ENCODE measurements around the gene XPNPEP3.
A peak's percentile ranks its signal among the peaks of the same experiment; 100 is the strongest.
"Not testable (repeated sequence)": the region's sequence is repeated elsewhere in the genome, so short reads cannot be mapped to it uniquely, and the experiment has no call there.

Gene XPNPEP3

DNA sequence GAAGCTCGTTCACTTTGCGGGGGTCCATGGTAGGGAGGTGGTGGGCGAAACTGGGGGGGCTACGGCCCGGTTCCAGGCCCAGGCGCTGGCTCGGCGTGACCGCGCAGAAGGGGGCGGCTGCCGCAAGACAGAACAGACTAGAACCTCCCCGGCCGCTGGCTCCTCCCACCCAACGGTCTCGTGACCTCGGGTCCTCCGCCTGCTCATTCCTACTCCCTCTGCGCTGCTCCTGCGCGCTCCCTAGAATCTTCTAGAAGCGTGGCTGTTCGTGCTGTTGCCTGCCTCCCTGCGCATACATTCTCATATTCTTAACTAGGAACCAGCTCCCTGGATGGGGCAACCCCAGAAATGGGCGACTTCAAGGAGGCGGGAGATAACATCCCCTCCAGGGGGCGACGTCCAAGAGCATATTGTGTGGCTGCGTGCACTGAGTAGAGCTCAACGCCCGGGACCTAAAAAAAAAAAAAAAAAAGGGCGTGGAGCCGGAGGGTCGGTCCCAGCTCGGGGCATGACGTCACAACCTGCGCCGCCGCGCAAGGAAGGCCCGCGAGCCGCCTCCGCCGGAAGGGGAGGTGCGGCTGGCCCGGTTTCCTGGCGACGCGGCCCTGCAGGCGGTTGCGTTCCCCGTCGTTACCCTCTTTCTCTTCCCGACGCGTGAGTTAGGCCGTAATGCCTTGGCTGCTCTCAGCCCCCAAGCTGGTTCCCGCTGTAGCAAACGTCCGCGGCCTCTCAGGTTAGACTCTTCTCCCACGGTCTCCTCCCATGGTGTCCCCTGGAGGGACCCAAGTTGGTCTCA, at the start of gene XPNPEP3, which contains the start of gene ST13:
Gene XPNPEP3, plus strand, starts transcription at position 636 of the 796 bp plus-strand sequence. Its CDS starts 34 bp downstream, at position 670.
Gene ST13, minus strand, starts transcription at position 127 of the 796 bp plus-strand sequence. Its CDS starts 99 bp downstream, at position 28.
- DNase-seq = peak; percentile 91

DNA sequence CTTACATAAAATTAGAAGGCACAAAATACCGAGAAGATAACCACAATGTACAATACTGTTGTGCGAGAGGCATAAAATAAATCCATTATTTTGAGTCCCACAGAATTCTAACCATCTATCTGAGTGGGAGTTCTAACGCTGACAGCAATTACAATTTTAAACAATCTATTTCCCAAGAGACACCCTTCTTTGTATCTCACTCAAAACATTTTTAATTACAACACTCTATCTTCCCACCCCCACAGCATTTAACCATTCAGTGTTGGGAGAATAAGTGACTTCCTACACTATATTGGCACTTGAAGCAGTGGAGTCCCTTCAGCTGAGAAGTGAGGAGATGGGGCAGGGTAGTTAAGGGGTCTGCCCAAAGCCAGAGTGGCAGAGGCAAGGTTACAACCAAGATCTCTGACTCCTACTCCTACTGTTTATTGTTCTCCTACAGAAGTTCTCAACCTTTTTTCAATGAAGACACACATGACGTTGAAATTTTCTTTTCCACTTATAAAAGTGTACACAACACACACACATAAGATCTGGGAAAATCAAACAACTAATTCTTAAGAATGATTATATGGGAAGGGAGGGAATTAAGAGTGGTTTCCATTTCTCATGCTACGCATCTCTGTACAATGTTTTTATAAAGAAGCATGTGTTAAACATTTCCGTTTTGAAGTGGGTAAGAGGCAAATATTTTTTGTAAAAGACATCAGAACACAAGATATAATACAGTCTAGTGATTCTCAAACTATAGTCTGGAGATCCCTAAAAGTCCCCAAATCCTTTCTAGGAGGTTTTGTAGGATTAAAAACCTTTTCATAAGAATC, 48.7 kb upstream of the XPNPEP3 start:
- DNase-seq = no peak

DNA sequence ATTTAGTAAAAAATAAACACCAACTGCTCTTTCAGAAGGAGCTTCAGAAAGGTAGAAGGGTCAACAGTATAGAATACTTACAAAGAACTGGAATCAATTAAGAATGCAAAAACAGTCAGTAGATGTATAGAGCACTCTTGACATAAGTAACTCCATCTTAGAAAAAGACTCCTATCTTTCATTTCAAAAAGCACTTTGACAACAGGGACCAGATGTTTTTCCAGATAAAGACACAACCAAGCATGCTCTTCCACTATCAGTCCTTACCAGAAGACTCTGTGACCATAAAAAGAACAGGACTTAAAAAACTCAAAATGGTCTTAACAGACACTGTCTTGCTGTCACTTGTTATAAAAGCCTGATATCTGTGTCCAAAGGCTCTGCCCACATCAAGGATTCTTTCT, 43.0 kb upstream of the XPNPEP3 start:
- no peak for DNase-seq

DNA sequence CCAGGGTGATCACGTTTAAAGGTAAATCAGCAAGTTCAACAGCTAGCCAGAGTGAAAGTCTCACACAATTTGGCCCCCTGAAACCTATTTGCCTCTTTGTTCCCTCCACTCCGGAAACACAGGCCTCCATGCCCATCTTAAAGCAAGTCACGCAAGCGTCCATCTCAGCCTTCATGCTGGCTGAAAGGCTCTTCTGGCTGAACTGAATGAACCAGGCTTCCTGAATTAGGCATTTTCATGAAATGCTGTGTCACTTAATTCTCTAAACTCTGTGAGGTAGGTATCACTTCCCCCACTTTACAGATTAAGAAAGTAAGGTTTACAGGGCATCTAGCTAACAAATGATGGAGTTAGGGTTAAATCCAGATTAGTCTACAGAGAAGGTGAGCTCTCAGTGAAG, 39.2 kb upstream of the XPNPEP3 start:
- no peak for DNase-seq

DNA sequence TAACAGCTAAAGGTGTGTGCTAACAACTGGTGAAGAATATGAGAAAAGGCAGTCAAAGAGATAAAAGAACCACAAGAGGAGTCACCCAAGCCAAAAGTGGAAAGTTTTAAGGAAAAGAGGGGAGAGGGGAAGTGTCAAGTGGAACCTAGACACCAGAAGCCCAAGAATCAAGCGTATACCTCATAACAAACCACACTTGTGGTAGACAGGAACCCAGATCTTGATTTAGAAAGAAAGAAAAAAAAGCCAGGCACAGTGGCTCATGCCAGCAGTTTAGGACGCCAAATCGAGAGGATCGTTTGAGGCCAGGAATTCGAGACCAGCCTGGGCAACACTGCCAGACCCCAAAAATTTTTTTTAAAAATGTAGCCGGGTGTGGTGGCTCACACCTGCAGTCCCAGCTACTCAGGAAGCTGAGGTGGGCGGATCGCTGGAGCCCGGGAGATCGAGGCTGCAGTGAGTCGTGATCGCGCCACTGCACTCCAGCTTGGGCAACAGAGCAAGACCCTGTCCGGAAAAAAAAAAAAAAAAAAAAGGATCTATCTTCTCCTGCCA, 38.7 kb upstream of the XPNPEP3 start:
- DNase-seq = no peak

DNA sequence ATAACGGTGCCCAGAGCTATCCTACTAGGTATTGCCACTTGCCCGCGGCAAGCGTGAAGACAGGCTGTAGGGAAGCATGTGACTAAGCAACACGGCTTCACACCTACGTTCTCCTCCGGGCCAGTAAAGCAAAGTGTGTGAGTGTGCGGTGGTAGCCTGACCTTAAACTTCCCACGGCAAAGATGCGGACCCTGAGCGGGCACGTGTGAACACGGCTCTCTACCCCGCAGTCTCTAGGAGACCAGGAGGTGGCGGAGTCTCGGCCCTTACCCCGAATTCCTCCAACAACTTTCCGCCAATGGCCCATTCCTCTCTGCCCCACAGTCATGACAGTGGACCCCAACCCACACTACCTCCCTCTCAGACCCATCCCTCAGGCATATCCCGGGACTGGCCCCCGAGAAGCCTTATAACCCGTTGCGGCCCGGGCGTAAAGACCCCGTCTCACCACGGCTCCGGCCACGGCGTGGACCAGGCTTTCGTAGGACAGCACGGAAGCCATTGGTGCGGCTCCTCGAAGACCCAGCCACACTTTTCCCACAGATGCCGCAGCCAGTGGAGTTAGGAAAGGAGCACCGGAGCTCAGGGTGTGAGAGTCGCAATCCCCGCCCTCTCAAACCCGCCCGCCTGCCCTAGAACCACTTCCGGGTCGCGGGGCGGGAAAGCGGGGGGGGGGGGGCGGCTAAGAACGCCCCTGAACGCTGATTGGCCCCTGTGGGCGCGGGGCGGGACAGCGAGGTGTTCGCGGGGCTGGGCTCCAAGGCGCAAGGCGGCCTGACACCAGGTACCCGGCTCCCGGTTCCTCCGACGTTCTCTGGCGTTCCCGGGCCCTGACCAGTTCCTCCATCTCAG, 38.0 kb upstream of the XPNPEP3 start, which contains the start of gene SLC25A17:
Gene SLC25A17, minus strand, starts transcription at position 600 of the 852 bp plus-strand sequence. Its CDS starts 98 bp downstream, at position 502.
- peak; percentile 84 for DNase-seq

DNA sequence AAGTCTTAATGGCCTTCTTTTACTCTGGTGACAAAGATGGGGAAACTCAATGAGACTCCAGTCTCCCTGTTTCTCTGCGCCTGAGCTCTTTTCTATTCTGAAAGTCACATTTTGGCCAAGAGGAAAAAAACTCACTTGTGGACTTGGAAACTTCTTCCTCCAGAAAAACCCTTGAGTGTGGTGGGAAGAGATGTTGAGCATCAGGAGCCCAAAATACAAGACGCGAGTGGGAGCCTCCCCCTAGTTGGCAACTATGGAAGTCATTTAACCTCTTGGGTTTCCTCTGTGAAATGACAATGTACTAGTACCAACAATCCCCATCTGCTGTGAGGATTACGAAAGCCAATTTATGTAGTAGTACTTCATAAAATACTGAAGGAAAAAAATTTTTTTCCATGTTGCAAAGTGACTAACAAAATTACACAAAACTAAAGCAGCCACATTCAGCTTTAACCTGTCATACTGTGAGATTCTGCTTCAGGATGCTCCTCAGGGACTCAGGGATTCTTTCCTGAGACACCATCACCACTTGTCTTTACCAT, 37.3 kb upstream of the XPNPEP3 start:
- no peak for DNase-seq

DNA sequence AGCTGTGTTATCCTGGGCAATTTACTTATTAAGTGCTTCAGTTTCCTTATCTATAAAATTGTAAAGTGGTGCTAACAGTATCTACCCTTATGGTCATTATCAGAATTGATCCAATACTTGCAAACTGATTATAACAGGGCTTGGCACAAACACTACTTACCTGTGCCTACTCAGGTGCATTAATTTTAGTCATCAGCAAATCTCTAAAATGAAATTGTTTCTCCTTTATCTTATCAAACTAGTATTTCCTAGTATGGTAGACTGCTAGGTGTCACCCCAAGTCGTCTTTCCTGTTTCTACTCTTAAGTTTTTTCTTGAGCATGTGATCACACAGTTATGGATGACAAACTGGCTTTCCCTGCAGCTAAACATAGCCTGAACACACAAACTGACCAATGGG, 33.5 kb upstream of the XPNPEP3 start:
- no peak for DNase-seq

DNA sequence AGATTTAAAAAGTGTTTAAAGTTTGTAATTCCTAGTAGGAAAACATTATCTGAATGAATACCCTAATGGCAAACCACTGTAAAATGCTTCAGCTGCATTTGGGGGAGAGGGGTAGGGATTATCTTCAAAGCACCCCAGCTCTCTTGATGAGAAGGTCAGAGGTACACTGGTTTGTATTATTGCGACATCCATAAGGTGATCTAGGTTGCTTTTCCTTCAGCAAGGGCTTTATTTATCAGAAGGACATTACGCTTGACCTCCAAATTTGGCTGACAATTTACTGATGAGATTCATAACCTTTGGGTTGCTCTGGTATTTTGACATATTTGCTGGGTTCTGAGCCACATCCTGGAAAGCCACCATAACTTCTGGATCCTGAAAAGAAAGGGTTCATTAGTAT, 30.7 kb upstream of the XPNPEP3 start:
- DNase-seq = not testable (repeated sequence)

DNA sequence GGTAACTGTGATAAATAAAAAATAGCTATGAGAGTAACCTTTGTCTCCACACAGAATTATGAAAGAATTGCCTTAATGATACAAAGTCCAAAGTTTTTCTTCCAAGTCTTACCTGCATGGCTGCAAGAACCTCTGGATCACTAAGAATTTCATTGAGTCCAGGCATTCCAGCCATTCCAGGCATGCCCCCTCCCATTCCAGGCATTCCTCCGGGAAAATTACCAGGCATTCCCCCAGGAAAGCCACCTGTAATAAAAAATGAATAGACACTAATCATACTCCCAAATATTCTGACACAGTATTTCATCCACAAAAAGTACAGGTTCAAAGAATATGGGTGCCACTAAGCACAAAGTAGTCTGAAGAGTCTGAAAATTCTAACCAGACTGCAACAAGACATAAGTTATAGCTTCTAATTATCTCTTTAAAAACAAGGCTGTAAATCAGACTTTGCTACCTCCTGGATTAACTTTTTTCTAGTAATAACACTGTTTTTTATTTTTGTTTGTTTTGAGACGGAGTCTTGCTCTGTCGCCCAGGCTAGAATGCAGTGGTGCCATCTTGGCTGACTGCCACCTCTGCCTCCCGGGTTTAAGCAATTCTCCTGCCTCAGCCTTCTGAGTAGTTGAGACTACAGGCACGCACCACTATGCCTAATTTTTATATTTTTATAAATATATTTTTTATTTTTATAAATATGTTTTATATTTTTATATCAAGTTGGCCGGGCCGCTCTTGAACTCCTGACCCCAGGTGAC, 29.8 kb upstream of the XPNPEP3 start:
- no peak for DNase-seq

DNA sequence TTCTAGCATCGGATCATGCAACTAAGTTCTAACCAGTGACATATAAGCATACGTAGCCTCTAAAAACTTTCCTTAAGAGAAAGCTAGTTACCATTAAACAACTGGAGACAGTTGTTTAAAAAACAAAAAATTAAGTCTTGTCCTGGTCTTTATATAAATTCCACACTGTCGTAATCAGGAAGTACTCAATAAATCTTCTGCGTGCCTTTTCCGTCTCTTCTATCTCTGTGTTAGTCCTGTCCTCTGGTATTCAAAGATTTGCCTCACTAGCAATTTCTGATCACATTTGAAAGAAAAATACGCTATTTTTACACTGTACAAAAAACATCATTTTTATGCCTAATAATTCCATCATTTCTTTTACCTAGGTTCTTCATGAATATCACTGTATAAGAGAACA, 27.8 kb upstream of the XPNPEP3 start:
- DNase-seq = no peak

DNA sequence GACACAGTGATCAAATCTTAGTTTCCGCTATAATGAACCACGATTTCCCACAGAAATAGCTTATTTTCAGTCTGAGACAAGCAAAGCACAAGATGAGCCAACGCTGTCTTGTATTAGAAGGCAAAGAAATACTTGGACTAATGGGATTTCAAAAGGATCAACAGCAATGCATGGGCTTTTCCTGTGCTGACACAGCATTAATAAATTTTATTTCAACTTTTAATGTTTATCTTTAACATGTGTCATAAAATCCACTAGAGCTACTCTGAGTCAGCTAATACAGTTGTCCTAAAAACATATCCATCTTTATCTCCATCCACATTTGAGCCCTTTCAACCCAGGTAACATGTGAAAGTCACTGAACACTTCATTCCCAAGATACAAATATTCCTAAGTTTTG, 22.3 kb upstream of the XPNPEP3 start:
- DNase-seq = no peak

DNA sequence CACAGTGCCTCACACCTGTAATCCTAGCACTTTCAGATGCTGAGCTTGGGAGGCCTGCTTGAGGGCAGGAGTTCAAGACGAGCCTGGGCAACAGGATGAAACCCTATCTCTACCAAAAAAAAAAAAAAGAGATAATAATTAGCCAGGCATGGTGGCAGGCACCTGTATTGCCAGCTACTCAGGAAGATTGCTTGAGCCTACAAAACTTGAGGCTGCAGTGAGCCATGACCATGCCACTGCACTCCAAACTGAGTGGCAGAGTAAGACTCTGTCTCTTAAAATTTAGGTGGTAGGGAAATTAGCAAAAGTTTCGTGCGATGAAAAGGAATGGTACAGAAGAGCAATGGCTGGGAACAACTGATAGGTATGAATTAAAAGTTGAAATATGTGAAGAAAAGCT, 18.5 kb upstream of the XPNPEP3 start:
- no peak for DNase-seq

DNA sequence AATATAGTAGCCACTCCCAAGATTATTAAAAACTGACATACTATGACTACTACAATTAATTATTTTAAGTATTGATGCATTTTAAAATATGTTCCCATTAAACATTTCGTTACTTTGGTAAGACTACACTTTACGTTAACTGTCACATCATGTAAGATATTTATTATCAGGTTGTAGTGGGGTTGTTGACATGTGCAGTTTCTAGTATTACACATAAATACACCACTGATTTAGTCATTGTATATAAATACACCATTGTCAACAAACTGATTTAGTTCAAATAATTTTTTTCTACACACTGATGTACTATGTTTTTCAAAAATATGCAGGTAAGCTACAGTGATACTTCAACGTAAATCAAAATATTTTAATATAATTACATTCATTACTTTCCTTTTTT, 12.0 kb upstream of the XPNPEP3 start:
- DNase-seq = no peak

DNA sequence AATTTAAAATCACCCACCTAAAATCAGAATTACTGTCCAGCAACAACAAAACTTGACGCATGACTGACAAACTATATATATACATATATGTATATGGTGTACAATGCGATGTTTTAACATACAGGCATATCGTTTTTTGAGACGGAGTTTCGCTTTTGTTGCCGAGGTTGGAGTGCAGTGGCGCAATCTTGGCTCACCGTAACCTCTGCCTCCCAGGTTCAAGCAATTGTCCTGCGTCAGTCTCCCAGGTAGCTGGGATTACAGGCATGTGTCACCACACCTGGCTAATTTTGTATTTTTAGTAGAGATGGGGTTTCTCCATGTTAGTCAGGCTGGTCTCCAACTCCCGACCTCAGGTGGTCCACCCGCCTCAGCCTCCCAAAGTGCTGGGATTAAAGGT, 11.1 kb upstream of the XPNPEP3 start:
- not testable (repeated sequence) for DNase-seq

DNA sequence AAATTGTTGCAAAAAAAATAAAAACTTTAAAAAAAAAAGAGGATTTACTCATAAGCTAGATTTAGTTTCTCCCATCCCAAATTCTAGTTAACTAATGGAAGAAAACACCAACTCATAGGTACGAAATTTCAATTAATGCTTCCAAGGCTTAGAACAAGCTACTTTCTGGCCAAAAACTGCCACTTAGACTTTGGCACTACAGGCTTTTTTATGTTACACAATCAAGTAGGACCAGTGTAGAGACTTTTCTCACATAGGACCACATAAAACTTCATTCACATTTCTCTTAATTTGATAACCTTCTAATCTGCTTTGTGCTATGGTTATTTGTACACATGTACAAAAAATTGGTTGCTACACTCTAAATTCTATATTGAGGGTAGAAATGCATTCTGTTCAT, 3.6 kb upstream of the XPNPEP3 start:
- no peak for DNase-seq

DNA sequence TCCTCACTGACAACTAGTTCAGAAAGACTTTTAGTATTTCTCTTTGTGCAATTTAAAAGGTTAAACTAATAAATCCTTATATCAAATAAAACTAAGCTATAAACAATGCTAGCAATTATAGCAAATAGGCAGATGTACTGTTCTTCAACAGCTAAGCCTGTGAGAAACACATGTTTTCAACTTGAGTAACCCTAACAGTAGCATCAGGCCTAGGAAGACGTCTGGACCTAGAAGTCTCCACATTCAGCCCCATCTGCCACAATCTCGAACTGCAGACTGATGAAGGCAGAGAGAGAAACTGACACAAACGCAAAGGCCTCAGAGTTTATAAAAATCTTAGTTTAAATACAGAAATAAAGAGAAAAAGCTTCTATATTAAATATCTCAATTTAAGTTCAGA, 3.0 kb upstream of the XPNPEP3 start:
- DNase-seq = no peak

DNA sequence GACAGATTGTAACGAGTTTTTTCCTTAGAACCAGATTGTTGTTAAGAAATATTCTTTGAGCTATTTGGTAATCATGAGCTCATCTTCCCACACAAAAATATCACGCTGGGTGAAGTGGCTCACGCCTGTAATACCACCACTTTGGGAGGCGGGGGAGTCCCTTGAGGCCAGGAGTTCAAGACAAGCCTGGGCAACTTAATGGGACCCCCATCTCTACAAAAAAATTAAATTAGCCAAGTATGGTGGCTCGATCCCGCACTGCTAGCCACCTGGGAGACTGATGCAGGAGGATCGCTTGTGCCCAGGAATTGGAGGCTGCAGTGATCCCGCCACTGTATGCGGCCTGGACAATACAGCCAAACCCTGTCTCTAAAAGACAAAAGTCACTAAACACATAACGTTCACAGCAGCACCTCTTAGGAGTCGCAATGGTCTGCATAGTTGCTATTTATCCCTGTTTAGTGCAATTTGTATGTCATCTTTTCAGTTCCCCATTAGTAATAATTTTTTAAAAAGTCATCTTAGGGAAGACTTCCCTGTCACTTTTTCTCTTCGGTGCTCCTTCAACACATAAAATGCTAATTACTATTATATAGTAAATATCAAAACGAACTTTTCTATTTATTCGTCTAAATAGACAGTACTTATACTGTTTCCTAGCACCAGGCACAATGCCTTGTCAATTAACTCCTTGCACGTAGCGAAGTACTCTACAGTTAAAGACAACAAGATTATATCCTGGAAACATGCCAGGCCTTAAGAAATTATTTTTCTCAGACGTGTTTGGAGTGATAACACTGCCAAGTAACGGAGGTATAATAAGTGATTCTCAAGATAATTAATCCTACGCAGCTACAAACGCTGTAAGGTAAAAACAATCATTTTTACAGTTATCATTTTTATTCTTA, 1.6 kb upstream of the XPNPEP3 start:
- no peak for DNase-seq

DNA sequence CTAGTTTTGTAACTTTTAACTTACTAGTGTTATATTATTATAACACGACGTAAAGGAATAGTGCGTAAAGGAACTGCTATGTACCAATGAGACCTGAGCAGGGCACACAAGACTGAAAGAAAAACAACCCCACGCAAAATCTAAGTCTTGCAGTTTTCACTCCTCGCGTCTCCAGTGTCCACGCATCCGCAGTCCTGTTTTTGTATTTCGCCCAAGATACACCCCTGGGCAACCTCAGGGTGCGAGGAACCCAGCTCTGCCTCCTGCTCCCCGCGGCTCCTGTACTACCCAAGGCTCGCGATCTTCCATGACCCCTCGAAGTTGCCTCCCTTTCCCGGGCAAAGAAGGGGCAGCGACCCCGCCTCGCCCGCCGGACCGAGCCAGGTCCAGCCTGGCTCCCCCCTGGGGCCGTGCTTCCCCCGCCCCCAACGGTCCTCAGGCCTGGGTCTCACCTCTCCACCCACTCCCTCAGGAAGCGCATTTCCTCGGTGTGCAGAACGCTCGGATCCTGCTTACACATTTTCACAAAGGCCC, 902 bp upstream of the XPNPEP3 start:
- peak; percentile 27 for DNase-seq

DNA sequence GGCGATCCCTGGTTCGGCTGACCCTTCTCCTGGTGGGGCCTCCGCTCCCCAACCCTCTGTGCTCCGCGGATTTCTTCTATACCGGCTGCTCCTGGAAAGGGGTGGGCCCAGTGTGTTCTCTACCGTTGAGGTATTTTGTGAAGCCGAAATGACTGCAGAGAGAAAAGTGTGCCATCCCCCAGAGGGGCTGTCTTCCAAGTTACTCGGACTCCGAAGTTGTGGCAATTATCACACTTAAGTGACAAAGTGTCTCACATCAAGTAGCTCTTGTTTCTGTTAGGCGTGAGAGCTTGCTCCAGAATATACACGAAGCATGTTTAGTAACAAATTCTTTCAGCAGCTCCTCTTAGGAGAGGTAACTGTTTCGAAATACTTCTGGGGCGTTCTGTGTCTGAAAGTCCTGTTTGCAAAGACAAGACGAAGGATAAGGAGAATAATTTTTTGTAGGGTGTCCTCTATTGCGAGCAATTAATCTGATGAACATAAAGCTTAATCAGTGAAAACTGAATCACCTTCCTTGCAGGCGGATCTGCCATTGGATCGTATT, 434 bp downstream of the XPNPEP3 start:
- no peak for DNase-seq
